Measurements from ENCODE around the gene CARS1. TPM values are rescaled to one million over a fixed set of nuclear protein-coding genes. Genes with fewer than 3 reads are reported as not detected.
"Not testable (repeated sequence)": the region's sequence is repeated elsewhere in the genome, so short reads cannot be mapped to it uniquely, and the experiment has no call there.

The CARS1 gene
- total RNA-seq, 1 donor from 2014 or later: 35.7 TPM

DNA sequence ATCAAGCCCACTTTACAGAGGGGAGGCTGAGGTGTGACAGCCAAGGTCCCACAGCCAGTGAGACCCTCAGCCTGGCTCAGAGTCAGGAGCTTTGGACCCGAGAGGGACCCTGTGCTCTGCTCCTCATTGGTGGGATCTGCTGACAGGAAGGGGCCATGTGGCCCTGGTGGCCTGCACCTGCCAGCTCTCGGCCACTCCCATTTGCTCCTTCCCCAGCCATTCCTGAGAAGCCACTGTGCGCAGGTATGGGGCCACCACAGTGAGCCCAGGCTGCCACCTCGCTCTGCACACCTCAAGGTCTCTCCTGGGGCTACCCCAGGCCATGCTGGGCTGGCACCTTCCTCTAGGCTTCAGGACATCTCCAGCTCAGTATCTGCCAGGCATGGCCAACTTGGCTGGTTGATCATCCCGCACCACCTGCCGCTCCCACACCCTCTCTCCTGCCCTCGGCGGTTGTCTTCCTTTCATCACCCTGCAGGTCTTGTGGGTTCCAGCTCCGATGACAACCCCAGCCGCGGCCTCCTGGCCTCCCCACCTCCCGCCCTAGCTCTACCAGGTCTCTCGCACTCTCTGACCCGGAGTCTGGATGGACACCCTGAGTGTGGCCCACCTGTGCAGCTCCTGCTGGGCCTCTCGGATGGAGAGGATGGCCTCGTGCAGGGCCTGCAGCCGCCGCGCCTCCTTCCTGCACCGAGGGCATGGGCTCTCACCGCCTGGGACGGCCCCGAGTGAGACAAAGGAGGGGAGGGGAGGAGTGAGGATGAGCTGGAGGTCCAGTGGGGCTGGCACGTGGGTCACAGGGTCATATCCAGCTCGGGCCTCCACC is 32.2 kb upstream of the CARS1 start:
- no peak for DNase-seq

GRCh38 chr11:3088806-3089205 is 31.6 kb upstream of the CARS1 start:
- DNase-seq: no peak

GRCh38 chr11:3087821-3088800 is 30.9 kb upstream of the CARS1 start:
- DNase-seq: no peak

DNA sequence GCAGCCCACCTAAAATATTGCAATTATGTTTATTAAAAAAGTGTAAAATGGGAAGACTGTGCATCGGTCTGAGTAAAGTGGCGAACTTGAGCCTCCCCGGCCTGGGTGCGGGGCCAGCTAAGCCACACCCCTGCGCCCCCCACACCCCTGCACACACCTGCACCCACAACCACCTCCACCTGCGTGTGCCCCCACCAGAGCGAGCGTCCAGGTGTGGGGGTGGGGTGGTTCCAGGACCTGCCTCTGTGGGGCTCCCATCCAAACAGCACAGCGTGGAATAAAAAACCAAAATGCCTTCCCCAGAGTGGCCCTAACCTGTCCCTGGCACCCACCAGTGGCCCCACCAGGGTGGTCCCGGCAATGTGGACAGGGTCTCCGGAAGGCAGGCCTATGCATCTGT is 30.1 kb upstream of the CARS1 start:
- no peak for DNase-seq

GRCh38 chr11:3086671-3087150 is 29.5 kb upstream of the CARS1 start:
- DNase-seq: no peak

GRCh38 chr11:3086114-3086513 is 28.9 kb upstream of the CARS1 start:
- no peak for DNase-seq

DNA sequence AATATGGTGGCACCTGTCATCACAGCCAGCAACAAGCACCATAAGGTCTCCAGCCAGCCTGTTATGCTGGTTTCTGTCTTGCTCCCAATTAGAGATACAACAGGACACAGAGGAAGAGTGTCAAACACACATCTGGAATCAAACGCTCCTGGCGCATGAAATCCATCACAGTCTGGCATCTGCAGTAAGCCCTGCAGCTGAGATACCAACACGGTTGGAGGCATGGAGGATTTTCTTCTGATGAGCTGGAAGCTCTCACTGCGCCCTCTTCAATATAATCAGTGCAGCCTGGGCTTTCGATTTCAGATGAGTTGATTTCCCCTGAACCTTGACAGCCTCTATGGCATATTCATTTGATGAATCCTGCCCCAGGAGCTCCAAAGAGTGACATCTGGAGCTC is 27.8 kb upstream of the CARS1 start:
- DNase-seq: no peak

- no peak for DNase-seq
Measured at GRCh38 chr11:3083321-3083720, 26.1 kb upstream of the CARS1 start.

DNA sequence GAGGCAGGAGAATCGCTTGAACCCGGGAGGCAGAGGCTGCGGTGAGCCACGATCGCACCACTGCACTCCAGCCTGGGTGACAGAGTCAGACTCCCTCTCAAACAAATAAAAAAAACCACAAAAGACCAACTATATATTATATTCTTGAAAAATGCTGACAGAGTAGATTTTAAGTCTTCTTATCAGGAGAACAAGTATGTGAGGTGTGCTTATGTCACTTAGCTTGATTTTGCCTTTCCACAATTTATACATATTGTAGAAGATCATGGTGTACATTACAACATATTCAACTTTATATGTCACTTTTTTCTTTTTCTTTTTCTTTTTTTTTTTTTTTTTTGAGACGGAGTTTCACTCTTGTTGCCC is 24.1 kb upstream of the CARS1 start:
- no peak for DNase-seq

DNA sequence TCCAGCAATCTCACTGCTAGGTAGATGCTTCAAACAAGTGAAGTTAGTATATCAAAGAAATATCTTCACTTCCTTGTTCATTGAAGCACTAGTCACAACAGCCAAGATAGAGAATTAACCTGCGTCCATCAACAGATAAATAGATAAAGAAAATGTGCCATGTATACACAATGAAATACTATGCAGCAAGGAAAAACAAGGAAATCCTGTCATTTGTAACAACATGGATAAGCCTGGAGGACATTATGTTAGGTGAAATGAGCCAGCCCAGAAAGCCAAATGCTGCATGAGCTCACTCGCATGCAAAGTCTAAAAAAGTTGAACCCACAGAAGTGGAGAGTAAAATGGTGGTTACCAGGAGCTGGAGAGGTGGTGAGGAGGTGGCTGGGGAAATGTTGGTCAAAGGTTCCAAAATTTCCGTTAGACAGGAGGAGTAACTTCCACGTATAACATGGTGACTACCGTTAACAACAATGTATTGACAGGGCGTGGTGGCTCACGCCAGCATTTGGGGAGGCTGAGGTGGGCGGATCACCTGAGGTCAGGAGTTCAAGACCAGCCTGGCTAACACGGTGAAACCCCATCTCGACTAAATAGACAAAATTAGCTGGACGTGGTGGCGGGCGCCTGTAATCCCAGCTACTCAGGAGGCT is 23.6 kb upstream of the CARS1 start:
- DNase-seq: no peak

GRCh38 chr11:3080104-3080503 is 22.9 kb upstream of the CARS1 start:
- no peak for DNase-seq

GRCh38 chr11:3077846-3078440 is 20.7 kb upstream of the CARS1 start:
- no peak for DNase-seq

DNA sequence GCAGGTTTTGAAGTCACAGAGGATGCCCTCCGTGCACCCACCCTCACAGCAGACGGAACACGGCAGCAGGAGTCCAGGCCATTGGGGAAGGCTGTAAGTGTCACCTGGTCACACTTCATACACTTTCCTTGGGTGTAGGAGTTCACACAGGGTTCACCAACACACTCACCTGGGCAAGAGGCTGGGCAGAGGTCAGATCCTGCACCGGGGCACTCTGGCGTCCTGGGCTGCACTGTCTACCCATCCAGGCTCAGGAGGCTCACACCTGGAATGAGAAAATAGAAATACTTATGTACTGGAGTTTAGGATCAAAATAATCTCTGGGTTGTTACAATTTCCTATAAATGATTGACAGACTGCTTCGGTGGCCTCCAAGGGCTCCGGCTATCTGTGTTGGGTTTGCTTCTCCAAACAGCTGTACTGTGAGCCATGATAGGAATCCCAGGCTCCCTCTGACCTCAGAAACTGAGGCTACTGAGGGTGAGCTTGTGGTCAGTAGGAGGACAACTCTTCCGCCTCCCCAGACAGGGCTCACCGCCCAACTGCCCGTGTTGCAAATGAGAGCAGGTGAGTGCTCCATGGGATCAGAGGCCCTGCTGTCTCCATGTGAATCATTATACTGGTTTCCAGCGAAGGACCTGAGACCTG is 20.1 kb upstream of the CARS1 start:
- no peak for DNase-seq

DNA sequence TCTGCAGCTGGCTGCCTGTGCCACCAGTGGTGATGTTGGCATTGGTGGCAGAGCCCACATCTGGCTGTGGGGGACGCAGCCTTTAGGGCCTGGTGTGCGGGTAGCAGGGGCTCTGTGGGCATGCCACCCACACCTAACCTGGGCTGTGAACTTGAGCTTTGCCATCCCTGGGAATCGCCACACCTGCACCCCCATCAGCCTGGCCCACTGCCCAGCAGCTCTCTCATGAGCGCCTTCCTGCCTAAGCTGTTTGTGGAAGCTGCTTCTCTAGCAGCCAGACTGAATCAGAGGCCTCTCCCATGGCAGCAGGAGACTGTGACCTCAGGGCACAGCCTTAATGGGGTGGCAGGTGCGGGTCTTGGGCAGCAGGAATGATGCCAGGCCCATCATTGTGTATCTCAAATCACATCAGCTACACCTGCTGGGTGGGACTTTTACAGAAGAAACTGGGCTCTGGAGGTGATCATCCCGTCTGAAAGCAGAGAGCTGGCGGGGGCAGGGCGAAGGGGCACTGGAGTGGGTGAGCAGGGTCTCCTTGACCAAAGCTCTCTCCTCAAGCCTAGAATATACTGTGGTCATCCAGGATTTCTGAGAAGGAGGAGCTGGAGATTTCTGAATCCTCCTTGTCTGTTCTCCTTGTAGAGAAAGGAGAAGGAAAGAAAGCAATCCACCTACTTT is 17.8 kb upstream of the CARS1 start:
- no peak for DNase-seq

GRCh38 chr11:3073029-3073435 is 15.8 kb upstream of the CARS1 start:
- DNase-seq: no peak

GRCh38 chr11:3069425-3069824 is 12.2 kb upstream of the CARS1 start:
- no peak for DNase-seq

GRCh38 chr11:3066308-3066707 is 9.1 kb upstream of the CARS1 start:
- DNase-seq: not testable (repeated sequence)

GRCh38 chr11:3064709-3065108 is 7.5 kb upstream of the CARS1 start:
- DNase-seq: not testable (repeated sequence)

DNA sequence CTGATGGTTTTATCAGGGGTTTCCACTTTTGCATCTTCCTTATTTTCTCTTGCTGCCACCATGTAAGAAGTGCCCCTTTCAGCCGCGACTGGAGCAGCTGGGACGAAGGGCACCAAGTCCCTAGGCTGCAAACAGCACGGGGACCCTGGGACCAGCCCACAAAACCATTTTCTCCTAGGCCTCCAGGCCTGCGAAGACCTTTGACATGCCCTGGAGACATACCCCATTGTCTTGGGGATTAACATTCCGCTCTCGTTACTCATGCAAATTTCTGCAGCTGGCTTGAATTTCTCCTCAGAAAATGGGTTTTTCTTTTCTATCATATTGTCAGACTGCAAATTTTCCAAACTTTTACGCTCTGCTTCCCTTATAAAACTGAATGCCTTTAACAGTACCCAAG is 6.7 kb upstream of the CARS1 start:
- DNase-seq: not testable (repeated sequence)

DNA sequence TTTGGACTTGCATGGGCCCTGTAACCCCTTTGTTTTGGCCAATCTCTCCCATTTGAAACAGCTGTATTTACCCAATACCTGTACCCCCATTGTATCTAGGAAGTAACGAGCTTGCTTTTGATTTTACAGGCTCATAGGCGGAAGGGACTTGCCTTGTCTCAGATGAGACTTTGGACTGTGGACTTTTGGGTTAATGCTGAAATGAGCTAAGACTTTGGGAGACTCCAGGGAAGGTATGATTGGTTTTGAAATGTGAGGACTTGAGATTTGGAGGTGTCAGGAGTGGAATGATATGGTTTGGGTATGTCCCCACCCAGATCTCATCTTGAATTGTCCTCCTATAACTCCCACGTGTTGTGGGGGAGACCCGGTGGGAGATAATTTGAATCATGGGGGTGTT is 6.2 kb upstream of the CARS1 start:
- DNase-seq: not testable (repeated sequence)

- DNase-seq: no peak
Measured at GRCh38 chr11:3060436-3061025, 3.3 kb upstream of the CARS1 start.
